Measurements from ENCODE around the gene ATG4C.

- TF ChIP-seq CTCF (tag by site-specific recombination; IDR thresholded peaks at IDR 0.05) (no peak), ZNF10 (tag by site-specific recombination; IDR thresholded peaks at IDR 0.05) (no peak), PRDM6 (tag by site-specific recombination; IDR thresholded peaks at IDR 0.05) (no peak), SCRT1 (tag by site-specific recombination; IDR thresholded peaks at IDR 0.05; ENCODE audit: borderline replicate concordance) (no peak), ZNF561 (tag by site-specific recombination; IDR thresholded peaks at IDR 0.05; ENCODE audit: borderline replicate concordance) (no peak), ZFP69B (tag by site-specific recombination; IDR thresholded peaks at IDR 0.05) (no peak), ZNF24 (tag by site-specific recombination; IDR thresholded peaks at IDR 0.05) (no peak), ZNF624 (tag by site-specific recombination; IDR thresholded peaks at IDR 0.05) (no peak)
- TF ChIP-seq, protein P1, sequence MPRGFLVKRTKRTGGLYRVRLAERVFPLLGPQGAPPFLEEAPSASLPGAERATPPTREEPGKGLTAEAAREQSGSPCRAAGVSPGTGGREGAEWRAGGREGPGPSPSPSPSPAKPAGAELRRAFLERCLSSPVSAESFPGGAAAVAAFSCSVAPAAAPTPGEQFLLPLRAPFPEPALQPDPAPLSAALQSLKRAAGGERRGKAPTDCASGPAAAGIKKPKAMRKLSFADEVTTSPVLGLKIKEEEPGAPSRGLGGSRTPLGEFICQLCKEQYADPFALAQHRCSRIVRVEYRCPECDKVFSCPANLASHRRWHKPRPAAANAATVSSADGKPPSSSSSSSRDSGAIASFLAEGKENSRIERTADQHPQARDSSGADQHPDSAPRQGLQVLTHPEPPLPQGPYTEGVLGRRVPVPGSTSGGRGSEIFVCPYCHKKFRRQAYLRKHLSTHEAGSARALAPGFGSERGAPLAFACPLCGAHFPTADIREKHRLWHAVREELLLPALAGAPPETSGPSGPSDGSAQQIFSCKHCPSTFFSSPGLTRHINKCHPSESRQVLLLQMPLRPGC (tag by site-specific recombination; IDR thresholded peaks at IDR 0.05): no peak
- TF ChIP-seq, protein P2, sequence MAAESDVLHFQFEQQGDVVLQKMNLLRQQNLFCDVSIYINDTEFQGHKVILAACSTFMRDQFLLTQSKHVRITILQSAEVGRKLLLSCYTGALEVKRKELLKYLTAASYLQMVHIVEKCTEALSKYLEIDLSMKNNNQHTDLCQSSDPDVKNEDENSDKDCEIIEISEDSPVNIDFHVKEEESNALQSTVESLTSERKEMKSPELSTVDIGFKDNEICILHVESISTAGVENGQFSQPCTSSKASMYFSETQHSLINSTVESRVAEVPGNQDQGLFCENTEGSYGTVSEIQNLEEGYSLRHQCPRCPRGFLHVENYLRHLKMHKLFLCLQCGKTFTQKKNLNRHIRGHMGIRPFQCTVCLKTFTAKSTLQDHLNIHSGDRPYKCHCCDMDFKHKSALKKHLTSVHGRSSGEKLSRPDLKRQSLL (tag by site-specific recombination; IDR thresholded peaks at IDR 0.05): no peak
Measured at GRCh38 chr1:62900566-62900965, 116.6 kb downstream of the ATG4C start.
